Stomach (tissue), 4 donors: ENCODE measurements around the gene VKORC1.

ENCODE experiments used
- EP300 ChIP-seq: sonication (generic); formaldehyde crosslinking; IDR thresholded peaks from one replicate; pipeline ENCODE4 v1.6.1; 2017; ENCODE audit warnings: antibody characterized with exemption
- POLR2A ChIP-seq, 4 donors: fragments of 450-650 bp; IDR thresholded peaks; one replicate each; pipeline ENCODE4 v1.6.1; 2016; ENCODE audit warnings: antibody characterized with exemption in 4 of 4, control low read depth in 2 of 4, mild to moderate bottlenecking in 1 of 4, moderate library complexity in 1 of 4
- POLR2AphosphoS5 ChIP-seq, 3 donors: sonication (generic); formaldehyde crosslinking; IDR thresholded peaks; one replicate each; pipeline ENCODE4 v1.6.1; 2016; ENCODE audit warnings: antibody characterized with exemption in 3 of 3
- TF ChIP-seq, protein P1 (sequence below), 7 experiments: fragments of 450-650 bp in 4 of 7; fragments of 200-600 bp in 3 of 7; sonication (generic) in 3 of 7; IDR thresholded peaks; one replicate each; pipeline ENCODE4 v1.5.1; 2016 to 2019; ENCODE audit warnings: antibody characterized with exemption in 7 of 7, control low read depth in 2 of 7, mild to moderate bottlenecking in 1 of 7

DNA sequence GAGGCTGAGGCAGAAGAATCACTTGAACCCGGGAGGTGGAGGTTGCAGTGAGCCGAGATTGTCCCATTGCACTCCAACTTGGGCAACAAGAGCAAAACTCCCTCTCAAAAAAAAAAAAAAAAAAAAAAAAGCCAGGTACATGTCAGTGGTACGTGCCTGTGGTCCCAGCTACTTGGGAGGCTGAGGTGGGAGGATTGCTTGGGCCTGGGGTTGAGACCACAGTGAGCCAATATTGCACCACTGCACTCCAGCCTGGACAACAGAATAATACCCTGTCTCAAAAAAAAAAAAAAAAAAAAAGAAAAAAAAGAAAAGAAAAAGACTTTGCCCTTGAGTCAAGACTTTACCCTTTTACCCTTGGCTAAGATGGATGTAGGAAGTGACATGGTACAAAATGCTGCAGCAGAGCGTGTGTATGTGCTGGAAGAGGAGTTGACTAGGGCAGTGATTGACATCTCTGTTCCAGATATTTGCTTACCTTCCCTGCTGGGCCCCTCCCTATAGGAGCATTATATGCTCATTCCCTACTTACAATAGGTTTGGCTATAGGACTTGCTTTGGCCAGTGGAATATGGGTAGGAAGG, 50.6 kb downstream of the VKORC1 start:
- TF ChIP-seq POLR2A (IDR thresholded peaks at IDR 0.05) (no peak), POLR2AphosphoS5 (IDR thresholded peaks at IDR 0.05) (no peak), EP300 (no peak)
- TF ChIP-seq, protein P1, sequence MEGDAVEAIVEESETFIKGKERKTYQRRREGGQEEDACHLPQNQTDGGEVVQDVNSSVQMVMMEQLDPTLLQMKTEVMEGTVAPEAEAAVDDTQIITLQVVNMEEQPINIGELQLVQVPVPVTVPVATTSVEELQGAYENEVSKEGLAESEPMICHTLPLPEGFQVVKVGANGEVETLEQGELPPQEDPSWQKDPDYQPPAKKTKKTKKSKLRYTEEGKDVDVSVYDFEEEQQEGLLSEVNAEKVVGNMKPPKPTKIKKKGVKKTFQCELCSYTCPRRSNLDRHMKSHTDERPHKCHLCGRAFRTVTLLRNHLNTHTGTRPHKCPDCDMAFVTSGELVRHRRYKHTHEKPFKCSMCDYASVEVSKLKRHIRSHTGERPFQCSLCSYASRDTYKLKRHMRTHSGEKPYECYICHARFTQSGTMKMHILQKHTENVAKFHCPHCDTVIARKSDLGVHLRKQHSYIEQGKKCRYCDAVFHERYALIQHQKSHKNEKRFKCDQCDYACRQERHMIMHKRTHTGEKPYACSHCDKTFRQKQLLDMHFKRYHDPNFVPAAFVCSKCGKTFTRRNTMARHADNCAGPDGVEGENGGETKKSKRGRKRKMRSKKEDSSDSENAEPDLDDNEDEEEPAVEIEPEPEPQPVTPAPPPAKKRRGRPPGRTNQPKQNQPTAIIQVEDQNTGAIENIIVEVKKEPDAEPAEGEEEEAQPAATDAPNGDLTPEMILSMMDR (IDR thresholded peaks at IDR 0.05), result no peak
